Large intestine (tissue), 3 donors: ENCODE data around the gene RPTOR. TPM values are rescaled to one million over a fixed set of nuclear protein-coding genes. Genes with fewer than 3 reads are reported as not detected.

Experiments
- DNase-seq, 2 donors: peaks; one replicate each; pipeline versions ENCODE4 v3.0.0 to v3.0.0-alpha.2; 2013
- H3K27ac ChIP-seq: one replicate; pipeline ENCODE4 v1.5.1; 2013; ENCODE audit warnings: low read length
- H3K27me3 ChIP-seq: 2 replicates; pipeline ENCODE4 v1.6.1; 2013; ENCODE audit warnings: low read length; ENCODE audit not compliant: control insufficient read depth, insufficient read depth
- H3K36me3 ChIP-seq: 2 replicates; pipeline ENCODE4 v1.6.1; 2013; ENCODE audit warnings: low read length; ENCODE audit not compliant: control insufficient read depth, insufficient read depth
- H3K4me1 ChIP-seq: one replicate; pipeline ENCODE4 v1.6.1; 2013; ENCODE audit warnings: low read length; ENCODE audit not compliant: control insufficient read depth, insufficient read depth
- H3K4me3 ChIP-seq: one replicate; pipeline ENCODE4 v1.5.1; 2013; ENCODE audit warnings: low read length
- H3K9me3 ChIP-seq: one replicate; pipeline ENCODE4 v1.6.1; 2013; ENCODE audit warnings: mild to moderate bottlenecking, low read depth, low read length, moderate library complexity; ENCODE audit not compliant: control insufficient read depth
- WGBS: methylation state at CpG from one replicate; pipeline ENCODE4 v1.1.5; 2013; ENCODE audit warnings: low lambda C conversion rate; ENCODE audit not compliant: insufficient coverage; 5-methylcytosine and 5-hydroxymethylcytosine counted together
- polyA plus RNA-seq: library from polyadenylated mRNA; unstranded; fragments of 120-200 nt; gene quantifications from one replicate; pipeline ENCODE4 v1.2.1, GENCODE V29; 2013

Gene RPTOR
- polyA plus RNA-seq, 1 donor, result 16.8 TPM

- no CpG with 5 or more reads among the region's 33 CpGs for WGBS
- Histone ChIP-seq H3K36me3 (peaks cover 53% of the 10 kb centered on the region), H3K27me3 (no peaks in the 10 kb centered on the region), H3K4me1 (no peaks in the 10 kb centered on the region), H3K27ac (no peak overlapping the region), H3K9me3 (peaks cover 4% of the 10 kb centered on the region), H3K4me3 (no peak overlapping the region)
- no peak for DNase-seq
Observed at GRCh38 chr17:80919331-80920311, 375.0 kb downstream of the RPTOR start.

GRCh38 chr17:80920441-80920840 lies 375.8 kb downstream of the RPTOR start:
- no peak overlapping the region for H3K27ac ChIP-seq
- peaks cover 58% of the 10 kb centered on the region for H3K36me3 ChIP-seq
- no peak overlapping the region for H3K4me3 ChIP-seq
- no peak for DNase-seq
- H3K9me3 ChIP-seq, result no peaks in the 10 kb centered on the region
- no CpG with 5 or more reads among the region's 18 CpGs for WGBS
- no peaks in the 10 kb centered on the region for H3K4me1 ChIP-seq
- no peaks in the 10 kb centered on the region for H3K27me3 ChIP-seq

GRCh38 chr17:80921159-80921558 lies 376.5 kb downstream of the RPTOR start:
- DNase-seq, result no peak
- no peaks in the 10 kb centered on the region for H3K27me3 ChIP-seq
- H3K4me1 ChIP-seq, result no peaks in the 10 kb centered on the region
- peaks cover 61% of the 10 kb centered on the region for H3K36me3 ChIP-seq
- WGBS, result no CpG with 5 or more reads among the region's 22 CpGs
- no peak overlapping the region for H3K27ac ChIP-seq
- H3K9me3 ChIP-seq, result no peaks in the 10 kb centered on the region
- H3K4me3 ChIP-seq, result no peak overlapping the region

- peaks cover 62% of the 10 kb centered on the region for H3K36me3 ChIP-seq
- no CpG with 5 or more reads among the region's 28 CpGs for WGBS
- H3K9me3 ChIP-seq, result no peaks in the 10 kb centered on the region
- no peaks in the 10 kb centered on the region for H3K27me3 ChIP-seq
- H3K27ac ChIP-seq, result no peak overlapping the region
- DNase-seq, result no peak
- H3K4me1 ChIP-seq, result no peaks in the 10 kb centered on the region
- no peak overlapping the region for H3K4me3 ChIP-seq
Observed at GRCh38 chr17:80921741-80922579, 377.3 kb downstream of the RPTOR start.

GRCh38 chr17:80922580-80923160 lies 378.0 kb downstream of the RPTOR start:
- no peaks in the 10 kb centered on the region for H3K9me3 ChIP-seq
- WGBS, result no CpG with 5 or more reads among the region's 33 CpGs
- H3K36me3 ChIP-seq, result peaks cover 66% of the 10 kb centered on the region
- no peak overlapping the region for H3K27ac ChIP-seq
- no peak overlapping the region for H3K4me3 ChIP-seq
- no peaks in the 10 kb centered on the region for H3K27me3 ChIP-seq
- no peaks in the 10 kb centered on the region for H3K4me1 ChIP-seq
- no peak for DNase-seq

- DNase-seq, result no peak
- no peaks in the 10 kb centered on the region for H3K4me1 ChIP-seq
Observed at GRCh38 chr17:80923211-80924110, 378.8 kb downstream of the RPTOR start.

GRCh38 chr17:80924111-80924806 lies 379.6 kb downstream of the RPTOR start:
- DNase-seq, result no peak
- 90% methylated on average over 2 of the region's 23 CpGs for WGBS

More at GRCh38 chr17:80923211-80924110, 378.8 kb downstream of the RPTOR start:
- no CpG with 5 or more reads among the region's 35 CpGs for WGBS
- no peak overlapping the region for H3K27ac ChIP-seq
- no peak overlapping the region for H3K4me3 ChIP-seq
- H3K9me3 ChIP-seq, result no peaks in the 10 kb centered on the region
- H3K36me3 ChIP-seq, result peaks cover 58% of the 10 kb centered on the region
- H3K27me3 ChIP-seq, result no peaks in the 10 kb centered on the region

GRCh38 chr17:80924807-80925610 lies 380.4 kb downstream of the RPTOR start:
- H3K36me3 ChIP-seq, result peaks cover 51% of the 10 kb centered on the region
- H3K4me1 ChIP-seq, result no peaks in the 10 kb centered on the region
- DNase-seq, result no peak
- no CpG with 5 or more reads among the region's 38 CpGs for WGBS
- no peaks in the 10 kb centered on the region for H3K9me3 ChIP-seq
- H3K4me3 ChIP-seq, result no peak overlapping the region
- no peaks in the 10 kb centered on the region for H3K27me3 ChIP-seq
- H3K27ac ChIP-seq, result no peak overlapping the region

More at GRCh38 chr17:80924111-80924806, 379.6 kb downstream of the RPTOR start:
- Histone ChIP-seq H3K4me1 (no peaks in the 10 kb centered on the region), H3K36me3 (peaks cover 54% of the 10 kb centered on the region), H3K27ac (no peak overlapping the region), H3K27me3 (no peaks in the 10 kb centered on the region), H3K9me3 (no peaks in the 10 kb centered on the region), H3K4me3 (no peak overlapping the region)
